Neutrophil (primary cell): ENCODE results near the gene ITGA3.

ENCODE experiments used
- H3K27ac ChIP-seq: fragments of 200-600 bp; sonication (generic); 2 replicates; pipeline ENCODE4 v1.5.1; 2016; ENCODE audit warnings: mild to moderate bottlenecking, moderate library complexity
- H3K27me3 ChIP-seq: fragments of 200-600 bp; sonication (generic); 2 replicates; pipeline ENCODE4 v1.6.0; 2016; ENCODE audit warnings: mild to moderate bottlenecking
- H3K36me3 ChIP-seq: fragments of 200-600 bp; sonication (generic); 2 replicates; pipeline ENCODE4 v1.5.1; 2017
- H3K4me1 ChIP-seq, 2 experiments: fragments of 200-600 bp in 1 of 2; sonication (generic) in 1 of 2; 1 replicate in 1 of 2; 2 replicates in 1 of 2; pipeline versions ENCODE4 v1.5.1 to v1.6.1; 2013 to 2016; ENCODE audit warnings: low read depth in 1 of 2, low read length in 1 of 2, mild to moderate bottlenecking in 1 of 2, moderate library complexity in 1 of 2; ENCODE audit not compliant: control insufficient read depth in 1 of 2, insufficient read depth in 1 of 2
- H3K4me3 ChIP-seq, 2 experiments: fragments of 200-600 bp in 1 of 2; sonication (generic) in 1 of 2; 1 replicate in 1 of 2; 2 replicates in 1 of 2; pipeline ENCODE4 v1.5.1; 2013 to 2016; ENCODE audit warnings: low read depth in 1 of 2, low read length in 1 of 2, mild to moderate bottlenecking in 1 of 2, moderate library complexity in 1 of 2
- H3K9me3 ChIP-seq: fragments of 200-600 bp; sonication (generic); 2 replicates; pipeline ENCODE4 v1.5.1; 2016
- CTCF ChIP-seq: fragments of 200-600 bp; sonication (generic); IDR thresholded peaks from 2 replicates; pipeline ENCODE4 v1.5.1; 2016; ENCODE audit warnings: antibody characterized with exemption

The ITGA3 gene

GRCh38 chr17:50135316-50136095 lies 79.6 kb downstream of the ITGA3 start:
- no peak for TF ChIP-seq CTCF
- H3K27me3 ChIP-seq = peaks cover 17% of the 10 kb centered on the region
- H3K4me1 ChIP-seq = peaks cover 8 to 9% of the 10 kb centered on the region in 2 experiments
- no peak overlapping the region for H3K27ac ChIP-seq
- peaks cover 81% of the 10 kb centered on the region for H3K36me3 ChIP-seq
- no peak overlapping the region for H3K4me3 ChIP-seq
- H3K9me3 ChIP-seq = no peaks in the 10 kb centered on the region

GRCh38 chr17:50136096-50136687 lies 80.3 kb downstream of the ITGA3 start:
- no peak overlapping the region for H3K4me3 ChIP-seq
- peaks cover 88% of the 10 kb centered on the region for H3K36me3 ChIP-seq
- H3K27me3 ChIP-seq = peaks cover 10% of the 10 kb centered on the region
- no peaks in the 10 kb centered on the region for H3K9me3 ChIP-seq
- no peak overlapping the region for H3K27ac ChIP-seq
- no peak for TF ChIP-seq CTCF
- peaks cover 15 to 16% of the 10 kb centered on the region in 2 experiments for H3K4me1 ChIP-seq

- peaks cover 18 to 23% of the 10 kb centered on the region in 2 experiments for H3K4me1 ChIP-seq
- H3K9me3 ChIP-seq = no peaks in the 10 kb centered on the region
- TF ChIP-seq CTCF = no peak
Observed at GRCh38 chr17:50137042-50137441, 81.1 kb downstream of the ITGA3 start.

GRCh38 chr17:50139185-50139783 lies 83.4 kb downstream of the ITGA3 start:
- no peaks in the 10 kb centered on the region for H3K27me3 ChIP-seq
- H3K4me1 ChIP-seq = peaks cover 27 to 28% of the 10 kb centered on the region in 2 experiments
- TF ChIP-seq CTCF = no peak
- no peaks in the 10 kb centered on the region for H3K9me3 ChIP-seq
- H3K4me3 ChIP-seq = no peak overlapping the region
- H3K36me3 ChIP-seq = peaks cover 100% of the 10 kb centered on the region
- H3K27ac ChIP-seq = peak overlapping the region; percentile 68

More at GRCh38 chr17:50137042-50137441, 81.1 kb downstream of the ITGA3 start:
- H3K4me3 ChIP-seq = no peak overlapping the region
- peaks cover 1% of the 10 kb centered on the region for H3K27me3 ChIP-seq
- no peak overlapping the region for H3K27ac ChIP-seq
- peaks cover 97% of the 10 kb centered on the region for H3K36me3 ChIP-seq
